Activated T-helper 1 cell treated with anti-CD3 and anti-CD28 coated beads, Interleukin-12 subunit alpha, Interleukin-12 subunit beta, Interleukin-2, Interleukin-4 antibody, amounts not matched to agents 30 ng/mL and 10 ng/mL and 1 ng/mL, durations not matched to agents 14 hours and 24 hours and 36 hours (primary cell): ENCODE measurements around the gene NPR2. TPM values are rescaled to one million over a fixed set of nuclear protein-coding genes. Genes with fewer than 3 reads are reported as not detected.

Source experiments
- DNase-seq: peaks from one replicate; pipeline ENCODE4 v3.0.0; 2021; ENCODE audit warnings: low spot score
- H3K27ac Mint-ChIP-seq: one replicate; pipeline ENCODE4 v1.8.0; 2021; ENCODE audit warnings: mild to moderate bottlenecking, mixed read lengths
- H3K27me3 Mint-ChIP-seq: one replicate; pipeline ENCODE4 v1.8.0; 2022; ENCODE audit warnings: mild to moderate bottlenecking, moderate library complexity, mixed read lengths; ENCODE audit not compliant: insufficient read depth
- H3K36me3 Mint-ChIP-seq: one replicate; pipeline ENCODE4 v1.8.0; 2021; ENCODE audit warnings: low read depth, mixed read lengths
- H3K4me1 Mint-ChIP-seq: one replicate; pipeline ENCODE4 v1.8.0; 2021; ENCODE audit warnings: low read depth, mixed read lengths
- H3K4me3 Mint-ChIP-seq: one replicate; pipeline ENCODE4 v1.8.0; 2021; ENCODE audit warnings: mild to moderate bottlenecking, moderate library complexity, mixed read lengths
- H3K9me3 Mint-ChIP-seq: one replicate; pipeline ENCODE4 v1.8.0; 2021; ENCODE audit warnings: mixed read lengths
- intact Hi-C: fragments of 100-400 bp; cut with micrococcal nuclease; formaldehyde crosslinking; loops from one replicate; pipeline ENCODE4 v1.15.1; 2024
- total RNA-seq: library from RNA; stranded (reverse); gene quantifications from 2 replicates; pipeline ENCODE4 v1.2.3, GENCODE V29; 2022

The NPR2 gene
- total RNA-seq, 1 donor from 2014 or later = 10.4 TPM

DNA sequence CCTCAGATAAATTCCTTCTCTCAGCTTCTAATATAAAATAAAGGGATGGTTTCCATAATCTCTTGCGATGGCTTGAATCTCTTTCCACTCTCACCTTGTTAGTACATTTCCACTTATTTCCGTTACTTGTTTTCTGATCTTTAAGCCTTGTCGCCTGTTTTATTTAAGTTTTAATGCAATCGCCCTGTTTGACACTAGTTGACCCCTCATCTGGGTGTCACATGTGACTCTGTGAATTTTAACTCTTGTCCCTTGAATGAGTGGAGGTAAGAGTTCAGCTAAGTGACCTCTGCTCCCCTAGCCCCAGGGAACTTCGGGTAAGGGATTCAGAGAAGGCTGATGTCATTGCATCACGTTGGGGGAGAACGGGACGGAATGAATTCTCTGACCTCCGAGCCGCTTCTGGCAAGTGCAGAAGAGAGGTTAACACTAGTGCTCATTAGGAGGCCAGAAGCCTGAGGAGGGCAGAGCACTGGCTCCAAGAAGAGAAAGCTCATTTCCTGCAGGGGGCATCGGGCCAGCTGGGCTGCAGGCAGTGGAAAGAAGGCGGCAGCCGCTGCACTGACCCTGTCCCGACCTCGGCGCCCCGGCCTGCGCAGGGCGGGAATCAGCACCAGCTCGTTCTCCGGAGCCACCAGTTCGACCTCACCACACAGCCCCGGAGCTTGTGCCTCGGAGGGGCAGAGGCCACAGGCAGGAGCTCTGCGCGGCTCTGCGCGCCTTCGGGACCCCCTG is 22.9 kb downstream of the NPR2 start:
- DNase-seq = peak; percentile 25
- Mint-ChIP-seq H3K27me3 (peaks cover 6% of the 10 kb centered on the region), H3K27ac (peak overlapping the region; percentile 93), H3K4me1 (peaks cover 31% of the 10 kb centered on the region), H3K36me3 (peaks cover 14% of the 10 kb centered on the region), H3K4me3 (peak overlapping the region; percentile 91), H3K9me3 (no peaks in the 10 kb centered on the region)
- intact Hi-C loops = loop anchor here (2.0 to 10.0 kb wide), 6 partner anchors 155 to 1357 kb away; partner anchors contain the start of genes CCDC107, DNAI1, FAM219A and GLIPR2

DNA sequence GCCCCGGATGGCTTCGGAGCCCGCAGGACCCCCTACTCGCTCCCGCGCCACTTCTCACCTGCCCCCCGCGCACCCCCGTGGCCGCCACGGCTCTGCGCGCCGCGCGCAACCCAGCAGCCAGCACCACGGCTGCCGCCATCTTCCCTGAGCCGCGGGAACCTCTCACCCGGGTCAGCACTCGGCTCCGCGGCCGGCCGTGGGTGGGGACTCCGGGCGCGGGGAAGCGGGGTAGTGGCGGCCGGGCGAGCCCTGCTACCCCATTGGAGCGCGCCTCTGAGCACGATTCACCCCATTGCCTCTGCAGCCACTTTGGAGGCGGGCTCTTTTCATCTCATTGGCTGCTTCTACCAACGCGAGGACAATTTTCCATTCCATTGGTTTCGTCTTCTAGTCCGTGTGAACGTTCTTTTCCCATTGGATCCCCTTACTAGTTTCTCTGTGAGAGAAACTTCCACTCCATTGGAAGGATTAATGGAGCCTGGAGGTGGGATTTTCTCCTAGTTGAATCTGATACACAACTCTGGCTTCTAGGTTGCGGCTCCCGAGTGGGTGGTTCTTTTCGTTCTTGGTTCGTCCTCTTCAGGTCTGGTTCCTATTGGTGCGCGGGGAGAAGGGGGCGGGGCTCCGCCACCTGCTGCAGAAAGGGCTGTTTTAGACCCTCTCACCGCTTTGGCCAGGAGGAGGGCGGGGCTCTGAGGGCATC is 23.6 kb downstream of the NPR2 start, which contains the start of gene HINT2:
Gene HINT2, minus strand, starts transcription at position 202 of the 703 bp plus-strand sequence. Its CDS starts 63 bp downstream, at position 139.
- peak within 1 kb of the TSS; percentile 96 for H3K27ac Mint-ChIP-seq
- H3K27me3 Mint-ChIP-seq = peaks cover 6% of the 10 kb centered on the region
- intact Hi-C loops = loop anchor here (1.0 to 10.0 kb wide), 13 partner anchors 14 to 1358 kb away; partner anchors contain the start of genes CCDC107, CLTA, DNAI1 and FAM219A
- H3K36me3 Mint-ChIP-seq = peaks cover 11% of the 10 kb centered on the region
- peak; percentile 97 for DNase-seq
- H3K4me1 Mint-ChIP-seq = peaks cover 31% of the 10 kb centered on the region
- peak within 1 kb of the TSS; percentile 91 for H3K4me3 Mint-ChIP-seq
- no peaks in the 10 kb centered on the region for H3K9me3 Mint-ChIP-seq

DNA sequence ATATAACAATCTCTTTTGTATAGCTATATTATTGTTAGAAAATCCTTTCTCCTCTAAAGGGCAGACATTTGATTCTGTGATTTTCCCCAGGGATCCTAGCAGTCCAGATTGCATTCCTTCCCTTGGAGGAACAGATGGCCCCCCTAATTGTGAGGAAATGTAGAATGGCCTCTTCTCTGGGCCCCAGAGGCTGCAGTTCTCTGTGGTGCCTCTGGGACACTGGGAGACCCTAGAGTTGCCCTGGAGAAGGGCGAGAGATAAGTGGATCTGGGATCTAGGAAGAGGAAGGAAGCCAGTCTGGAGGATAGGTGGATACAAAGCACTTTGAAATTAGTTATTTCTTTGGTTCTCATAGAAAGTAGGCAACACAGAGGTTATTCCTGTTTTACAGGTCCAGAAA is 25.3 kb downstream of the NPR2 start:
- Mint-ChIP-seq H3K9me3 (no peaks in the 10 kb centered on the region), H3K4me1 (peaks cover 30% of the 10 kb centered on the region), H3K27me3 (peaks cover 6% of the 10 kb centered on the region), H3K27ac (no peak overlapping the region), H3K36me3 (peaks cover 11% of the 10 kb centered on the region), H3K4me3 (no peak overlapping the region)
- no peak for DNase-seq
- intact Hi-C loops = loop anchor here (10.0 kb wide), 2 partner anchors 318 to 438 kb away; partner anchors contain the start of genes GLIPR2 and GNE

DNA sequence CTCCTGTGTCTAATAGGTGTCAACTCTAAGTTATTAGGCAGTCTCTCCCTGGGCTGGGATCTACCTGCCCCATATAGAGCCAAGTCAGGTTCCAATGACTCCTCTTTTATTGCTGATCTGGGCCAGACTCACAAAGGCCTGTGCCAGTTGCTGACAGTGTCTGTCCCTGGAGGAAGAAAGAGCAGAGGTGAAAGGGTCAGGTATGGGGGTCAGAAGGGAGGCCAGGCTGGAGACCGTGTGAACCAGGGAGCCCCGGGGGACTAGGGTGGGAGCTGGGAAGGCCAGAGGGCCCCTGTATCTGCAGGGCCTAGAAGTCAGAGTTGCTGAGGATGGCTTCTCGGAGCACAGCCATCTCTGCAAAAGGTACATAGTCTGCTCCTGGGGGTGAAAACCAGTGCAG is 26.9 kb downstream of the NPR2 start:
- Mint-ChIP-seq H3K4me3 (no peak overlapping the region), H3K9me3 (no peaks in the 10 kb centered on the region), H3K4me1 (peaks cover 15% of the 10 kb centered on the region), H3K27ac (no peak overlapping the region), H3K27me3 (peaks cover 6% of the 10 kb centered on the region), H3K36me3 (peaks cover 3% of the 10 kb centered on the region)
- intact Hi-C loops = loop anchor here (10.0 kb wide), 2 partner anchors 316 to 436 kb away; partner anchors contain the start of genes GLIPR2 and GNE
- DNase-seq = no peak

DNA sequence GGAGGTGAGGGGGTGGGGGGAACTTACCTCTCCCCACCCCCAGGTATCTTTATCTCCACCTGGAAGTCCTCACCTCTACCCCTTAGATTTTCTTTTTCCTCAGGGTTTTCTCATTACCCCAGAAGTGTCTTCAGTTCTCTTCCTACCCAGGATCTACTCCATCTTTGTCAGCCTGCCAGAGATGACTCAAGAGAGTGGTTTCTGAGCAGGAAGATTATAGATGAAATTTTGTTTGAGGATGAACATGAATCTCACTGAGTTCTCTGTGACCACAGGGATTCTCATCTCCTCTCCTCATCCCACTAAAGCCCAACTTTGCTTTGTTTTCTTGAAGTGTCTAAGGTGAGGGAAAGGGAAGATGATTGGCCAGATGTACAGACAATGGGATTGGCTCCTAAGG is 28.7 kb downstream of the NPR2 start:
- intact Hi-C loops = loop anchor here (10.0 kb wide), 2 partner anchors 215 to 585 kb away; partner anchors contain the start of genes RECK and RNF38

DNA sequence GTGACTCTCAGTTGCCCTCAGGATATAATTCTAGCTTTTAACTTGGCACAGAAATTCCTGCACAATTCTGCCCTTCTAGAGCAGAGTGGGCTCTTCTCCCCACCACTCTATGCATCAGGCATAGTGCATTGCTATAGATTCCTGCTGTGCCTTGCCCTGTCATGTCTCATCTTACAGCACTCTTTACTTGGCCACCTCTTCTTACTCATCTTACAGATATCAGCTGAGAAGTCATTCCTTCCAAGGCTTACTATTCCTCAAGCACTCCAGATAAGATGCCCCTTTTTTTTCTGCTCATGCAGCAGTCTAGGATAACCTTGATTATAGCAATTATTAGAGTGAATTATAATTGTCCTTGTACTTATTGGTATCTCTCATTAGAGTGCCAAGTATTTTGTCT is 31.5 kb downstream of the NPR2 start:
- no peak for DNase-seq
- Mint-ChIP-seq H3K27me3 (peaks cover 3% of the 10 kb centered on the region), H3K9me3 (no peaks in the 10 kb centered on the region), H3K36me3 (no peaks in the 10 kb centered on the region), H3K4me1 (no peaks in the 10 kb centered on the region), H3K4me3 (no peak overlapping the region), H3K27ac (no peak overlapping the region)
- intact Hi-C loops = loop anchor here (10.0 kb wide), 2 partner anchors 212 to 582 kb away; partner anchors contain the start of genes RECK and RNF38

More for the DNA sequence above, 28.7 kb downstream of the NPR2 start:
- H3K9me3 Mint-ChIP-seq = no peaks in the 10 kb centered on the region
- H3K27ac Mint-ChIP-seq = no peak overlapping the region
- H3K4me3 Mint-ChIP-seq = no peak overlapping the region
- no peak for DNase-seq
- no peaks in the 10 kb centered on the region for H3K36me3 Mint-ChIP-seq
- H3K27me3 Mint-ChIP-seq = peaks cover 6% of the 10 kb centered on the region
- peaks cover 6% of the 10 kb centered on the region for H3K4me1 Mint-ChIP-seq

DNA sequence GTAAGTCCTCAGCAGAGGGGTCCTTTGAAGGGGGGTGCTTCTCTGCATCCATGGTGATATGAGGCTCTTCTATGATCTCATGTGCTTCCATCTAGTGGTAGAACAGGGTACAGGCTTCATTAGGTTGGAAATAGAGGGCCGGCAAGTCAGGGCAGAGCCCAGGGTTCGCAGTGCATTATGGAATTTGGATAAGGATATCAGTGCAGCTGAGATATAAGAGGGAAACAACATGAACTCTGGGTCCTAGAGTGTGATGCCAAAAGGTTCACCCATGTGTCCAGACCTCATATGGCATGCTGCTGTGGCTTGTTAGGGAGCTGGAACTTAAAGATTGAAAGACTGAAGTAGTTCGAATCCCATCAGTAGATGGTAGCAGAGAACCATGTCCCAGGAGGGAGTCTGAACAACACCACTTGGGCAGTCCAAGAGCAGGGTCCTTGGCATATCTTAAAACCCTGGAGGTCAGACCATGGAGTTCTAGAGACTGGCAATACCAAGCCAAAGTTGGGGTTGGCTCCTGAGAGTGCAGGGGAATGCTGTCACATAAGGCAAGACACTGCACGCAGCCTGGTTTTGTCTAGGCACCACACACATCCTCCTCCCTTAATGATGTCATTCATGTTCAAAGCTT is 34.8 kb downstream of the NPR2 start:
- intact Hi-C loops = loop anchor here (1.0 to 10.0 kb wide), 6 partner anchors 36 to 709 kb away; partner anchors contain the start of genes ATOSB, CD72, RECK and RNF38
- no peak overlapping the region for H3K27ac Mint-ChIP-seq
- peaks cover 22% of the 10 kb centered on the region for H3K4me1 Mint-ChIP-seq
- no peaks in the 10 kb centered on the region for H3K36me3 Mint-ChIP-seq
- peak overlapping the region; percentile 11 for H3K4me3 Mint-ChIP-seq
- peaks cover 3% of the 10 kb centered on the region for H3K27me3 Mint-ChIP-seq
- DNase-seq = peak; percentile 21
- no peaks in the 10 kb centered on the region for H3K9me3 Mint-ChIP-seq

DNA sequence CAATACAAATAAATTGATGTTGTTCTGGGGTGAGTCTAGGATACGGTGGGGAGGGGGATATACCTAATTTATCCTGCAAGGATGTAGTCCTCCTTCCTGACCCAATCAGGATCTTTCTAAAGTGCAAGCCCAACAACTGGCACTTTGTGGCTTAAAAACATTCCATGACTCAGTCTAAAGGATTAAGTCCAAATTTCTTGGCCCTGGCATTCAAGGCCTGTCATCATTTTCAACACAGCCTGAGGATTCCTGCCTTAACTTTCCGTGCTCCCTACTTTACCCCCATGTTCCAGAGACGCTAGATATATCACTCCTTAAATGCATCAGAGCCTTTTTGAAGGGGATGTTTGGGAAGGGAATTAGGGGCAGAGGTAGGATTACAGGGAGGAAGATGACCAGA is 36.1 kb downstream of the NPR2 start:
- Mint-ChIP-seq H3K36me3 (no peaks in the 10 kb centered on the region), H3K9me3 (no peaks in the 10 kb centered on the region), H3K27ac (no peak overlapping the region), H3K4me3 (peak overlapping the region; percentile 91), H3K27me3 (peaks cover 3% of the 10 kb centered on the region), H3K4me1 (peaks cover 22% of the 10 kb centered on the region)
- intact Hi-C loops = loop anchor here (5.0 to 10.0 kb wide), 4 partner anchors 207 to 710 kb away; partner anchors contain the start of genes ATOSB, CD72, RECK and RNF38
- no peak for DNase-seq

DNA sequence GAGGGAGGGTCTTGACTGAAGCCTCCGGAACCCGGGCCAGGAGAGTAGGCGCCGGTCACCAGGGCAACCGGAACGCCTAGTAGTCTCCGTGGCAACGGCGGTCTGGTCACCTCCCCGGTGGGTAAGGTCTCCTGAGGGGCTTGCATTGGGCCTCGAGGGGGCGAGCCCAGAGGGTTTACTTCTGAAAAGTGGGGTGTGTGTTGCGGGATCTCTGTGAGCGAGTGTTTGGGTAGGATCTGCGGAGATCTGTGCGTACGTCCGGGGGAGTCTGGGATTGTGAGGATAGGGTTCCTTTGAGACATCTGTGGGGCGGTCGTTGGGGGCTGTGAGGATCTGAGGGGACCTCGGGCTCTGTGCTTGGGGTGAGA is 37.3 kb downstream of the NPR2 start, which contains the start of gene FAM221B:
Gene FAM221B, minus strand, starts transcription at position 17 of the 368 bp plus-strand sequence. CDS start 2,571 bp downstream, outside the sequence.
- Mint-ChIP-seq H3K9me3 (no peaks in the 10 kb centered on the region), H3K4me3 (peak within 1 kb of the TSS; percentile 91), H3K27me3 (peaks cover 3% of the 10 kb centered on the region), H3K4me1 (peaks cover 22% of the 10 kb centered on the region), H3K36me3 (no peaks in the 10 kb centered on the region), H3K27ac (peak within 1 kb of the TSS; percentile 89)
- DNase-seq = peak; percentile 29
- intact Hi-C loops = loop anchor here (1.0 to 10.0 kb wide), 12 partner anchors 13 to 711 kb away; partner anchors contain the start of genes ATOSB, CD72, CREB3 and GBA2

DNA sequence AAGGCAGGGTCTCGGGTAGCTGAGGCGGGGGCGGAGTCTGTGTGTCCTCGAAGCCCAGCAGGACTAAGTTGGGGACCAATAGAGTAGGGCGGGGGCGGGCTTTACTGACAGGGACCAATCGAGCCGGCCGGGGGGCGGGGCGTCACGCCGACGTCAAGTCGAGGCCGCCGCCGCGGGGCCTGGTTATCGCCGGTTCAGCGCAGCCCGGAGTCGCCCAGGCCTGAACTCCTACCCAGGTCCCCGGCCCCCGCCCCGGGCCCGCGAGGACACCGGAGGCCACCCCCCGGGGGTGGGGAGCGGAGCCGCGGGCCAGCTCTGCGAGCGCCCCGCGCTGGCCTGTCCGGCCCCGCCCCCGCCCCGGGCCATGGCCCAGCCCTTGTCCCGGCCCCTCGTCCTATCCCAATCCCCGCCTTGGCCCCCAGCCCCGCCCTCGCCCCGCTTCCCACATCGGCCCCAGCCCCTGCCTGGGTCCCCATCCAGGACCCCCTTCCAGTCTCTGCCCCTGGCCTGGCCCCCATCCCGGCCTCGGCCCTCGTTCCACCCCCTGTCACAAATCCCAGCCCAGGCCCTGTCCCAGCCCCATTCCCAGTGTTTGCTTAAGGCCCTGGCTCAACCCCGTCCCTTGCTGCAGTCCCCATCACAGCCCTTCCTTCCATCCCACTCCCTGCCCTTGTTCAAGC is 37.8 kb downstream of the NPR2 start, which contains the start of gene TMEM8B:
Gene TMEM8B, plus strand, starts transcription at position 145 of the 680 bp plus-strand sequence. Its CDS starts 220 bp downstream, at position 365.
- Mint-ChIP-seq H3K4me1 (peaks cover 22% of the 10 kb centered on the region), H3K36me3 (no peaks in the 10 kb centered on the region), H3K27ac (peak within 1 kb of the TSS; percentile 89), H3K9me3 (no peaks in the 10 kb centered on the region), H3K4me3 (peak within 1 kb of the TSS; percentile 91), H3K27me3 (peaks cover 3% of the 10 kb centered on the region)
- peak; percentile 86 for DNase-seq
- intact Hi-C loops = loop anchor here (1.0 to 10.0 kb wide), 12 partner anchors 14 to 712 kb away; partner anchors contain the start of genes ATOSB, CD72, CREB3 and GBA2

DNA sequence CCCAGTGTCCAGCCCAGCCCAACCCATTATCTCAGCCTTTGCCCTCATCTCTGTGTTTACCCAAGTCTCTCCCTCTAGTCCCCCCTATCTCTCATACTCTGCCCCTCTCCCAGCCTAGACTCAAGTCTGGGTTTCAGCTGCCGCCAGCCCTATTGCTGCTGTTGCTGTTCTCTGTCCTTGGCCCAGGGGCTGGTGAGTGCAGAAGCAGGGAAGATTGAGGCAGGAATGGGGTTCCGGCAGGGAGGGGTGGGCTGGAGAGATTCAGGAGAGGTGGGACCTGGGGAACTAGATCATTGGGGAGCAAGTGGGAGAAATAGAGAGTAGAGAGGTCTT is 38.3 kb downstream of the NPR2 start:
- H3K4me3 Mint-ChIP-seq = peak overlapping the region; percentile 87
- intact Hi-C loops = loop anchor here (1.0 to 10.0 kb wide), 12 partner anchors 14 to 712 kb away; partner anchors contain the start of genes ATOSB, CD72, CREB3 and GBA2
- no peak for DNase-seq
- H3K27me3 Mint-ChIP-seq = peaks cover 3% of the 10 kb centered on the region
- H3K4me1 Mint-ChIP-seq = peaks cover 25% of the 10 kb centered on the region
- H3K36me3 Mint-ChIP-seq = no peaks in the 10 kb centered on the region
- H3K27ac Mint-ChIP-seq = peak overlapping the region; percentile 72
- no peaks in the 10 kb centered on the region for H3K9me3 Mint-ChIP-seq
